ENCODE results near the gene RBM28.

Gene RBM28

GRCh38 chr7:128341733-128342132, 2.0 kb downstream of the RBM28 start:
- no peak for DNase-seq (ENCODE audit: low spot score)
- in situ Hi-C loops (cut with MboI; ENCODE audit: low pct_unique_long_range_greater_than_20kb, low sequenced_read_pairs, unreplicated experiment): no loop called here
- TF ChIP-seq CTCF (IDR thresholded peaks at IDR 0.05; ENCODE audit: extremely low read depth, insufficient read depth, missing control alignments): no peak

- in situ Hi-C loops (cut with MboI; ENCODE audit: low pct_unique_long_range_greater_than_20kb, low sequenced_read_pairs, unreplicated experiment): no loop called here
- no peak for TF ChIP-seq CTCF (IDR thresholded peaks at IDR 0.05; ENCODE audit: extremely low read depth, insufficient read depth, missing control alignments)
- no peak for DNase-seq (ENCODE audit: low spot score)
Observed at GRCh38 chr7:128335730-128336129, 8.0 kb downstream of the RBM28 start.

DNA sequence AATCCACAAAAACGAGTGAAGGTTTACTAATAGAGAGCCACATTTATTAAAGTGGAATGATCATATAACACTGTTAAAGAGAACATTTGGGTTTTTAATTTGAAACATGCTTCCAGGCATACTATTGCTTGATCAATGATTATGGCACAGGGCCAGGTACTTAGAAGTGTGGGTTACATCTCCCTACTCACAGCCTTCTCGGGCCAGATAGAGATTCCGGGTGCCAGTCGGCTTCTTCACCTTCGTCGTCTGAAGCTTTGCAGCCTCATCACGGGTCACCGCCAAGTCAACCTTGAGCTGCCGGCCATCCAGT, 19.4 kb downstream of the RBM28 start:
- no peak for DNase-seq (ENCODE audit: low spot score)
- TF ChIP-seq CTCF (IDR thresholded peaks at IDR 0.05; ENCODE audit: extremely low read depth, insufficient read depth, missing control alignments): no peak
- in situ Hi-C loops (cut with MboI; ENCODE audit: low pct_unique_long_range_greater_than_20kb, low sequenced_read_pairs, unreplicated experiment): no loop called here

DNA sequence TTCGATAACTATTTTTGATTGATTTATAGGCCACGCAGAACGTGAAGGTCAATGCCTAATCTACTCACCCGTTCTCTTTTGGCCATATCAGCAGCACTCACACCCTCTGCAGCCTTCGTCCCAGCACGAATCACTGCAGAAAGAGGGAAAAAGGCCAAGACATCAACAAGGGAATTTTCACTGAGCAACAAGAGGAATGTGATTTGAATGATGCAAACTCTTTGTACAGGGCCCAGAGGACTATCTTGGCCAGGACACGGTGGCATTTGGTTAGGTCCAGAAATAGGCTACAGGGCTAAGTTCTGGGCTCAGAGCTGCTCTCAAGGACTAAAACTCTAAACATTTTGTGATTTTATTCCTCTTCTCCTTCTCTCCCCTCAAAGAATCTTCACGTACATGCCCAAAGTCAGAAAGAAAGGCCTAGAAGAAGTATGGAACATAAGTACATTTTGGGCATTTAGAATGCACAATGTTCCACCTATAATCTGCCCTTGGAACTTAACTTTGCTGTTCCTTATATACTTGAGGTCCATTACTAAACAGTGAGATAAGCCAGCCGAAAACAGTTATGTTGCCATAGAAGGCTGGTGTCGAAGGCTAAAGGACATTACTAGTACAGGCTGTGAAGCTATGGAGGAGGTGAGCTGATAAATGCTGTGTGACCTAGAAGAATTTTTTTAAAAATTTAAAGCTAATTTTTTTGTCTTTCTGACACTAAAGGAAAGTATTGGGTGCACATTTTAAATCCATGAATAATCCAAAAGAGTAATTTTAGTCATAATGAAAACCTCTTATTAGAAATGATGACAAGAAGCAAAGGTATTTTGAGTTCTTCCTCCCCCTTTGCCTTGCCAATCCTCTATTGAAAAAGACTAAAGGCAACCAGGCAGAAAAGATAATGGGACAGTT, 20.0 kb downstream of the RBM28 start:
- in situ Hi-C loops (cut with MboI; ENCODE audit: low pct_unique_long_range_greater_than_20kb, low sequenced_read_pairs, unreplicated experiment): no loop called here
- no peak for TF ChIP-seq CTCF (IDR thresholded peaks at IDR 0.05; ENCODE audit: extremely low read depth, insufficient read depth, missing control alignments)
- DNase-seq (ENCODE audit: low spot score): no peak

GRCh38 chr7:128323040-128323439, 20.7 kb downstream of the RBM28 start:
- DNase-seq (ENCODE audit: low spot score): no peak
- no peak for TF ChIP-seq CTCF (IDR thresholded peaks at IDR 0.05; ENCODE audit: extremely low read depth, insufficient read depth, missing control alignments)
- in situ Hi-C loops (cut with MboI; ENCODE audit: low pct_unique_long_range_greater_than_20kb, low sequenced_read_pairs, unreplicated experiment): no loop called here

DNA sequence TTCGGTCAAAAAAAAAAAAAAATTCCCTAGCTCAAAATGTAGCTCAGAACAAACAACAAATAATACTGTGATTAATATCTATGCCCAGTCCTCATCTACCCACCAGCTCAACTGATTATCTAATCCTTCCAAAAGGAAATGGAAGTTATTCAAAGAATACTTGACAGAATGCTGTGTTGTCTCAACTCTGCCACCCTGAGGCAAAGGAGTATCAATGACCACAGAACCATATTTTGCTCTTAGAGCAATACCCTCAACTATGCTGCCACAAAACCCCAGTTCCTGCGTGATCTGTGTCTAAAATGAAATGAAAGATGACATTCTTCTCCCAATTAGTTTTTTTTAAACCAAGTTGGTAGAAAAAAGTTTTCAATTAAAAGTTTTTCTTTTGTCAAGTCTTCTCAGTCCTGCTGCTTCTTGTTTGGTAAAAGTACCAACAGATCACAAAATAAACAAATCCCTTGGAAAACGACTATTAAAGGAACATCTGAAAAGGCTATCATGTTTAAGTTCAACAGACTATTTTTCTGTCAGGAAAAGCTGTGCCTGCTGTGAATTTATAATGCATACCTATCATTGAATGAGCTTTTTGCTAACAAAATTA, 21.6 kb downstream of the RBM28 start:
- in situ Hi-C loops (cut with MboI; ENCODE audit: low pct_unique_long_range_greater_than_20kb, low sequenced_read_pairs, unreplicated experiment): no loop called here
- peak; percentile 40 for TF ChIP-seq CTCF (IDR thresholded peaks at IDR 0.05; ENCODE audit: extremely low read depth, insufficient read depth, missing control alignments)

More for the DNA sequence above, 21.6 kb downstream of the RBM28 start:
- DNase-seq (ENCODE audit: low spot score): no peak
